Kidney (tissue), 14 donors: ENCODE measurements around the gene NTMT2. TPM values are rescaled to one million over a fixed set of nuclear protein-coding genes. Genes with fewer than 3 reads are reported as not detected.

Experiments
- DNase-seq, 5 donors: peaks; one replicate each; pipeline ENCODE4 v3.0.0-alpha.2; 2013 to 2020
- FAIRE-seq: peaks from 2 replicates; lab custom pipeline; 2012; peaks lifted over from hg19 to GRCh38; lab: Jason Lieb, UNC
- H3K27ac ChIP-seq, 2 donors: one replicate each; pipeline ENCODE4 v1.7.0; 2013; ENCODE audit warnings: low read depth in 2 of 2, low read length in 2 of 2, inconsistent platforms in 1 of 2
- H3K27me3 ChIP-seq: one replicate; pipeline ENCODE4 v1.7.1; 2013; ENCODE audit warnings: low read length, inconsistent platforms; ENCODE audit not compliant: control insufficient read depth, insufficient read depth
- H3K36me3 ChIP-seq, 3 donors: one replicate each; pipeline versions ENCODE4 v1.7.0 to v1.7.1; 2013; ENCODE audit warnings: low read length in 3 of 3, control low read depth in 1 of 3, inconsistent platforms in 1 of 3; ENCODE audit not compliant: insufficient read depth in 3 of 3, control insufficient read depth in 2 of 3
- H3K4me1 ChIP-seq, 3 donors: one replicate each; pipeline versions ENCODE4 v1.7.0 to v1.7.1; 2013; ENCODE audit warnings: low read length in 3 of 3, inconsistent platforms in 1 of 3, low read depth in 1 of 3; ENCODE audit not compliant: control insufficient read depth in 2 of 3, insufficient read depth in 2 of 3
- H3K4me3 ChIP-seq, 3 donors: one replicate each; pipeline versions ENCODE4 v1.7.0 to v1.8.1; 2013; ENCODE audit warnings: low read length in 3 of 3, control low read depth in 1 of 3, inconsistent platforms in 1 of 3
- H3K9ac ChIP-seq, 3 donors: one replicate each; pipeline versions ENCODE4 v1.7.0 to v1.7.1; 2013; ENCODE audit warnings: low read length in 3 of 3, control low read depth in 1 of 3, inconsistent platforms in 1 of 3
- H3K9me3 ChIP-seq, 3 donors: one replicate each; pipeline versions ENCODE4 v1.7.0 to v1.7.1; 2013; ENCODE audit warnings: low read length in 3 of 3, control low read depth in 1 of 3, inconsistent platforms in 1 of 3; ENCODE audit not compliant: control insufficient read depth in 2 of 3, insufficient read depth in 1 of 3
- intact Hi-C: fragments of 100-400 bp; cut with DNase I; formaldehyde crosslinking; loops from one replicate; pipeline ENCODE4 v1.11.1; 2022
- polyA plus RNA-seq: library from polyadenylated mRNA; stranded (reverse); fragments of 350-450 nt; fragmentation: Illumina TruSeq; extraction: RNeasy Lipid Tissue Mini Kit (QIAGEN cat#74804); gene quantifications from one replicate; pipeline ENCODE4 v1.2.3, GENCODE V29; 2014; ENCODE audit warnings: low read depth, low replicate concordance; ENCODE audit not compliant: insufficient read depth
- total RNA-seq: library from RNA; stranded (reverse); fragmentation: NEBNext Ultra II Directional; extraction: Animal tissue kit (Norgen Biotek cat#: 25700); gene quantifications from one replicate; pipeline ENCODE4 v1.2.1, GENCODE V29; 2021
- TF ChIP-seq, protein P1 (sequence below): IDR thresholded peaks from 3 replicates; pipeline ENCODE4 v1.5.1; 2012; ENCODE audit warnings: mild to moderate bottlenecking, moderate library complexity, borderline replicate concordance; ENCODE audit not compliant: insufficient read depth; ENCODE audit errors: extremely low read depth
- donor health status: control.
- donor health status: control.
- donor health status: control.
- donor health status: control.
- donor health status: control.
- donor health status: DM: yes; HTN: yes; CAD: no.
- donor health status: Normal renal cell carcinoma (clear cell type).

Gene NTMT2
- total and polyA plus RNA-seq, 2 donors from 2014 or later: not detected

DNA sequence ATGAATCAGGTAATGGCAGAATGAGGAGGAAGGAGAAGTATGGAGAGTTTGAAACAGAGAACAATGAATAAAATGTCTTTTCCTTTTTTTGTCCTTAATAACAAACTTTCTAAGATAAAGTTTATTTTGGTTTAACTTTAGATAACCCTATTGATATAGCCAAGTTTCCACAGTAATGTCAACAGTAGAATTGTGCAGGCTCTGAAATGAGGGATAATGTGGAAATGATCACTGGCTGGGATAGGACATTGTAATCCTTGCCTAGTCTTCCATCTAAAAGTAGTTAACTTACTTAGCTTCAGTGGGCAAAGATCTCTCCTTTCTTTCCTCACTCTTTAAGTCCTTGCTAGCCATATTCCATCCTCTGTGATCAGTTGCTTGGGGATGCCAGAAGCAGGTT is 52.8 kb downstream of the NTMT2 start:
- Histone ChIP-seq H3K27me3 (no peaks in the 10 kb centered on the region), H3K36me3 (no peaks in the 10 kb centered on the region), H3K4me3 (no peak overlapping the region), H3K27ac (no peak overlapping the region), H3K9ac (no peak overlapping the region), H3K9me3 (no peaks in the 10 kb centered on the region), H3K4me1 (no peaks in the 10 kb centered on the region)
- FAIRE-seq: no peak
- intact Hi-C loops: no loop called here
- TF ChIP-seq, protein P1, sequence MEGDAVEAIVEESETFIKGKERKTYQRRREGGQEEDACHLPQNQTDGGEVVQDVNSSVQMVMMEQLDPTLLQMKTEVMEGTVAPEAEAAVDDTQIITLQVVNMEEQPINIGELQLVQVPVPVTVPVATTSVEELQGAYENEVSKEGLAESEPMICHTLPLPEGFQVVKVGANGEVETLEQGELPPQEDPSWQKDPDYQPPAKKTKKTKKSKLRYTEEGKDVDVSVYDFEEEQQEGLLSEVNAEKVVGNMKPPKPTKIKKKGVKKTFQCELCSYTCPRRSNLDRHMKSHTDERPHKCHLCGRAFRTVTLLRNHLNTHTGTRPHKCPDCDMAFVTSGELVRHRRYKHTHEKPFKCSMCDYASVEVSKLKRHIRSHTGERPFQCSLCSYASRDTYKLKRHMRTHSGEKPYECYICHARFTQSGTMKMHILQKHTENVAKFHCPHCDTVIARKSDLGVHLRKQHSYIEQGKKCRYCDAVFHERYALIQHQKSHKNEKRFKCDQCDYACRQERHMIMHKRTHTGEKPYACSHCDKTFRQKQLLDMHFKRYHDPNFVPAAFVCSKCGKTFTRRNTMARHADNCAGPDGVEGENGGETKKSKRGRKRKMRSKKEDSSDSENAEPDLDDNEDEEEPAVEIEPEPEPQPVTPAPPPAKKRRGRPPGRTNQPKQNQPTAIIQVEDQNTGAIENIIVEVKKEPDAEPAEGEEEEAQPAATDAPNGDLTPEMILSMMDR: no peak
- no peak for DNase-seq

GRCh38 chr1:170200161-170200560 is 54.4 kb downstream of the NTMT2 start:
- TF ChIP-seq, protein P1: no peak
- H3K36me3 ChIP-seq: no peaks in the 10 kb centered on the region
- no peaks in the 10 kb centered on the region for H3K9me3 ChIP-seq
- H3K27ac ChIP-seq: no peak overlapping the region
- H3K9ac ChIP-seq: no peak overlapping the region
- H3K27me3 ChIP-seq: no peaks in the 10 kb centered on the region
- H3K4me1 ChIP-seq: no peaks in the 10 kb centered on the region
- FAIRE-seq (no peak), DNase-seq (no peak)
- intact Hi-C loops: no loop called here
- no peak overlapping the region for H3K4me3 ChIP-seq

DNA sequence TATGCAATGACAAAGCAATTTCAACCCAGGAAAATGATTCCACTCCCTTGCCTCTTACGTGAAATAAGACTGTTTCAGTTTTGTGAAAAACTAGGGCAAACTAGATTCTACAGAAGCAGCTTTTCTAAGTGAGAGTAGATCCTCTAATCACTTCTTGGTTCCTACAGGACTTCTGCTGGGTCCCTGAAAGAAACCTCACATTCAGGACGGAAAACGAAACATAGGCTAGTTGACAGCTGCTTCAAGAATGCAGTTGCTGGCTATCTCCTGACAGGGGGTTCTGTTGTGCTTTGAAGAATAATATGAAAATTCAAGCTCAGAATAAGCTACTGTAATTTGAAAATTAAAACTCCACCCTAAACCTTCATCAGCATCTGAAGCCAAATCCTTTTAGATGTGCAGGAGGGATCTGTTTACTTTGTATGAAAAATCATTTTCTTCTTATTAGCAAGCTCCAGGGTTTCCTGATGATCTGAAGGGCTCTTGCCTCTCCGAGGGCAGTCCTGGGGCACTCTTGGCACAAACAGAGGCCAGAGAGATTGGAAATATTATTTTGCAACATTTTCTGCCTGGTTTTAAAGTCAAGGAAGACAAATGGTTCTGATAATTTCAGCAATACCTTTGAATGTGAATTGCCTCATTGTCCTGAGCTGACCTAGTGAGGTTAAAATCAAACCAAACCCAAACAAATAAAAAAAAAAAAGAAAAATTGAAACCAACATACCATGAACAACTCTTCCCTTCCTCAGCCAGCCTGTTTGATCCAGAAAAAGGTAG is 55.0 kb downstream of the NTMT2 start:
- H3K4me1 ChIP-seq: no peaks in the 10 kb centered on the region
- H3K4me3 ChIP-seq: no peak overlapping the region
- TF ChIP-seq, protein P1: no peak
- intact Hi-C loops: no loop called here
- no peak overlapping the region for H3K27ac ChIP-seq
- no peak overlapping the region for H3K9ac ChIP-seq
- FAIRE-seq (no peak), DNase-seq (peak in 1 of 5 donors; percentile 17)
- H3K9me3 ChIP-seq: no peaks in the 10 kb centered on the region
- no peaks in the 10 kb centered on the region for H3K36me3 ChIP-seq
- no peaks in the 10 kb centered on the region for H3K27me3 ChIP-seq

GRCh38 chr1:170203693-170204092 is 57.9 kb downstream of the NTMT2 start:
- no peak for FAIRE-seq
- no peak overlapping the region for H3K4me3 ChIP-seq
- no peak overlapping the region for H3K9ac ChIP-seq
- H3K27me3 ChIP-seq: no peaks in the 10 kb centered on the region
- intact Hi-C loops: no loop called here
- no peaks in the 10 kb centered on the region for H3K36me3 ChIP-seq
- no peak overlapping the region for H3K27ac ChIP-seq
- no peaks in the 10 kb centered on the region for H3K4me1 ChIP-seq
- H3K9me3 ChIP-seq: no peaks in the 10 kb centered on the region
- TF ChIP-seq, protein P1: no peak
- no peak for DNase-seq
